Skeletal muscle tissue (tissue), 4 donors: Measurements from ENCODE around the gene FGF12. TPM values are rescaled to one million over a fixed set of nuclear protein-coding genes. Genes with fewer than 3 reads are reported as not detected.

Source experiments
- H3K27ac ChIP-seq: one replicate; pipeline ENCODE4 v1.7.0; 2013; ENCODE audit warnings: mild to moderate bottlenecking, low read depth, low read length, inconsistent platforms
- H3K27me3 ChIP-seq, 3 donors: one replicate each; pipeline ENCODE4 v1.7.0; 2013; ENCODE audit warnings: low read length in 3 of 3; ENCODE audit not compliant: control insufficient read depth in 3 of 3, insufficient read depth in 3 of 3
- H3K36me3 ChIP-seq, 3 donors: one replicate each; pipeline ENCODE4 v1.7.0; 2013; ENCODE audit warnings: low read length in 3 of 3; ENCODE audit not compliant: control insufficient read depth in 3 of 3, insufficient read depth in 3 of 3
- H3K4me1 ChIP-seq, 3 donors: one replicate each; pipeline ENCODE4 v1.7.0; 2013; ENCODE audit warnings: low read length in 3 of 3, mild to moderate bottlenecking in 3 of 3; ENCODE audit not compliant: control insufficient read depth in 3 of 3, insufficient read depth in 3 of 3
- H3K4me3 ChIP-seq, 3 donors: one replicate each; pipeline ENCODE4 v1.7.0; 2013; ENCODE audit warnings: low read length in 3 of 3
- H3K9ac ChIP-seq, 3 donors: one replicate each; pipeline ENCODE4 v1.7.0; 2013; ENCODE audit warnings: low read length in 3 of 3, mild to moderate bottlenecking in 3 of 3, moderate library complexity in 2 of 3, low read depth in 1 of 3
- H3K9me3 ChIP-seq, 3 donors: one replicate each; pipeline ENCODE4 v1.7.0; 2013; ENCODE audit warnings: low read length in 3 of 3; ENCODE audit not compliant: control insufficient read depth in 3 of 3
- total RNA-seq: library from RNA; depleted of rRNA; stranded (reverse); fragments of >200 nt; gene quantifications from one replicate; pipeline ENCODE4 v1.2.3, GENCODE V29; 2014
- donor health status: Osteomylitis.

The FGF12 gene
- total RNA-seq, 1 donor from 2014 or later, result 2.1 TPM

GRCh38 chr3:192515664-192516045, 211.7 kb downstream of the FGF12 start:
- H3K4me3 ChIP-seq, result peak overlapping the region; percentile 45 to 65 (median 52)
- no peak overlapping the region for H3K9ac ChIP-seq
- H3K4me1 ChIP-seq, result peaks cover 3 to 10% (median 7%) of the 10 kb centered on the region in 3 donors
- no peaks in the 10 kb centered on the region for H3K36me3 ChIP-seq
- H3K27ac ChIP-seq, result no peak overlapping the region
- peaks cover 20 to 28% (median 20%) of the 10 kb centered on the region in 3 donors for H3K27me3 ChIP-seq
- H3K9me3 ChIP-seq, result no peaks in the 10 kb centered on the region

DNA sequence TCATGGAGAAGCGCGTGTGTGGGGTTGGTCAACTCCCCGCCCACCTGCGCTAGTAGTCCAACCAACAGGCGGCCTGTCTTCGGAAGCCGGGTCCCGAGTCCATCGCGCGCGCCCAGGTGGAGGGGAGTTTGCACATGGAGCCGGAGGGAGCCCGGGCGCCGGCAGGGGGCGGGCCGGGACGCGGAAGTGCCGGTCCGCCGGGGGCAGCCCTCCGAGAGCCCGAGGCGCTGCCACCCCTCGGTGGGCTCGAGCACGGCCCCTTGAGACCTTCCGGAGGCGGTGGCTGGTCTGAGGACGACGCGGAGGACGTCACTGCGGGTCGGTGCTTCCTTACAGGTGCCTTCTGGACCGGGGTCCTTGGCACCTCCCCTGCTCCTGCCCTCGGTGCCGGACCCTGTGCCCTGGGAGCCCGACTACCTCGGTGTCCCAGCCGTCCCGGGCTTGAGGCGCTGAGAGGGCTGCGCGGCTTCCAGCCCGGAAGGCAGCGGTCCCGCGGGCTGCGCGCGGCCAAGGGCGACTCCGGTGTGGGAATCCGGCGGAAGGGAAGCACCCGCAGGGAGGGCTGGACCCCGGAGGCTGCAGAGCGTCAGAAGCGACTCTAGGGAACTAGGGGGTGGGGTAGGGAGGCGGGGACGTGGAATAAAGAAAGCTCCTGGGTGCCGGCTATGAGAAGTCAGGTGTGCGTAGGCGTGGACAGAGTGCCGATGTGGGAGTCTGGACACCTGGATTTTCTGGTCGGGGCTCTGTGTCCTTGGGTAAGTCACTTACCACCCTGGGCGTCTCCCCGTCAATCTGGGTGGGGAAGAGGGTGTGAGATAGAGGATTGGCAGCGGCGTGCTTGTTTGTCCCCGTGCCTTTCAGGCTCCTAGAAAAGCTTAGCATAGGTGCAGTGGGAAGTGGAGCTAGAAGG, 212.3 kb downstream of the FGF12 start:
- Histone ChIP-seq H3K27ac (no peak overlapping the region), H3K9ac (peak overlapping the region in 1 of 3 donors; percentile 33)

DNA sequence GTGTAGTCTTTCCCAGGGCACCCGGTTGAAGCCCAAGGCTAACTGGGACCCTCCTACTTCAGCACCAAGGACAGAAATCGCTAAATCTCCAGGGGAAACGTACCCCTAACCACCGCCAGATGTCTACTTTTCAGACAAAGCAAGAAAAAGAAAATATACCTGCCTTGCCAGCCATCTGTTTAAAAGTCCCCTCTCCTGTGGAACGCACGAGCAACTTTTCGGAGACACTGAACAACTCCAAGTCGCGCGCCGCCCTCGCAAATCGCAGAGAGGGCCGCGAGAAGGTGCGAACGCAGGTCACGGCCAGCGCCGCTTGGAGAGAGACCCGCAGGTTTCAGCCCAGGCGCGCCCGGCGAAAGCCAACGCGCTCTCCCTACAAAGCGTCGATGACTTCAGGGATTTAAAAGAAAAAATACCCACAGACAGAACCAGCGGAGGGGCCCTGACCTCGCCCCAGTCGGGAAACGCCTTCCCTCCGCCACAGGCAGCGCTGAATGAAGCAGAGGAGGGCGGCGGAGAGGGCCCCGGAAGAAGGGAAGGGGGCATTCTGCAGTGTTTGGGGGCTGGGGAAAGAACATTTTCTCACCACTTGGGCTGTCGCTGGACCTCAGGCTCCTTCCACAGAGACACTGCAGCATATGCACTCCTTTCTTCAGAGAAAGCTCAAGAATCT, 213.1 kb downstream of the FGF12 start:
- Histone ChIP-seq H3K4me1 (peaks cover 3 to 10% (median 7%) of the 10 kb centered on the region in 3 donors), H3K9me3 (peaks cover 0 to 4% (median 0%) of the 10 kb centered on the region in 3 donors), H3K27me3 (peaks cover 20 to 28% (median 20%) of the 10 kb centered on the region in 3 donors), H3K4me3 (peak overlapping the region; percentile 49 to 65 (median 52)), H3K9ac (no peak overlapping the region), H3K36me3 (no peaks in the 10 kb centered on the region), H3K27ac (no peak overlapping the region)

More for the DNA sequence above, 212.3 kb downstream of the FGF12 start:
- Histone ChIP-seq H3K27me3 (peaks cover 20 to 28% (median 20%) of the 10 kb centered on the region in 3 donors), H3K9me3 (peaks cover 0 to 4% (median 0%) of the 10 kb centered on the region in 3 donors), H3K36me3 (no peaks in the 10 kb centered on the region), H3K4me3 (peak overlapping the region; percentile 49 to 65 (median 52)), H3K4me1 (peaks cover 3 to 10% (median 7%) of the 10 kb centered on the region in 3 donors)

GRCh38 chr3:192505731-192506130, 221.6 kb downstream of the FGF12 start:
- no peak overlapping the region for H3K9ac ChIP-seq
- H3K27me3 ChIP-seq, result no peaks in the 10 kb centered on the region
- no peak overlapping the region for H3K4me3 ChIP-seq
- no peaks in the 10 kb centered on the region for H3K4me1 ChIP-seq
- H3K9me3 ChIP-seq, result peaks cover 0 to 4% (median 0%) of the 10 kb centered on the region in 3 donors
- H3K36me3 ChIP-seq, result no peaks in the 10 kb centered on the region
- H3K27ac ChIP-seq, result no peak overlapping the region

- no peaks in the 10 kb centered on the region for H3K4me1 ChIP-seq
- H3K27ac ChIP-seq, result no peak overlapping the region
- H3K9ac ChIP-seq, result no peak overlapping the region
- H3K9me3 ChIP-seq, result no peaks in the 10 kb centered on the region
- no peak overlapping the region for H3K4me3 ChIP-seq
- H3K27me3 ChIP-seq, result no peaks in the 10 kb centered on the region
- H3K36me3 ChIP-seq, result no peaks in the 10 kb centered on the region
Measured at GRCh38 chr3:192501401-192501800, 225.9 kb downstream of the FGF12 start.

DNA sequence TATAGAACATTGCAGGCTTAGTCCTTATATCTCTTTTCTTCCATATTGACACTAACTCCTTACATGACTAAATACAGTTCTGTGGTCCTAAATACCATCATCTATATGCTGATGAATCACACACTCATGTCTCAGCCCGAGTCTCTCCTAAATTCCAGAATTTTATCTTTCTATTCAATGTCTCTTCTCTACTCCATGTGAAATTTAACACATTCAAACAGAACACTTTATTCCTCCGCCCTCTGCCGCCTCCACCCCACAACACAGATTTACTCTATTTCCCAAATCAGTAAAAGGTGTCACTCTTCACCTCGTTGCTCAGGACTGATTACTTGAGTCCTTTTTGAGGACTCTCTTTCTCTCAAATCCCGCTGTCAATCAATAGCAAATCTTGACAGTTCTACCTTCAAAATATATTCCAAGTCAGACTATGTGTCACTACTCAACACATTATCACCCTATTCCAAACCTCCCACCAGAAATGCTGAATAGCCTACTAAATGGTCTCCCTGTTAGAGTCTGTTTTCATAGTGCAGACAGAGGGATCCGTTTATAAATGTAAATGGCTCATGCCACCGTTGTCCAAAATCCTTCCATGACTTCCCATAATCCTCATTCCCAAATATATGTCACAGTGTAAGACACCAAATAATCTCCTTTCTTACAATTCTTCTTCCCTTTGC, 230.3 kb downstream of the FGF12 start:
- H3K9ac ChIP-seq, result no peak overlapping the region
- H3K9me3 ChIP-seq, result no peaks in the 10 kb centered on the region
- no peaks in the 10 kb centered on the region for H3K27me3 ChIP-seq
- no peaks in the 10 kb centered on the region for H3K4me1 ChIP-seq
- H3K27ac ChIP-seq, result no peak overlapping the region
- H3K36me3 ChIP-seq, result no peaks in the 10 kb centered on the region
- H3K4me3 ChIP-seq, result no peak overlapping the region

DNA sequence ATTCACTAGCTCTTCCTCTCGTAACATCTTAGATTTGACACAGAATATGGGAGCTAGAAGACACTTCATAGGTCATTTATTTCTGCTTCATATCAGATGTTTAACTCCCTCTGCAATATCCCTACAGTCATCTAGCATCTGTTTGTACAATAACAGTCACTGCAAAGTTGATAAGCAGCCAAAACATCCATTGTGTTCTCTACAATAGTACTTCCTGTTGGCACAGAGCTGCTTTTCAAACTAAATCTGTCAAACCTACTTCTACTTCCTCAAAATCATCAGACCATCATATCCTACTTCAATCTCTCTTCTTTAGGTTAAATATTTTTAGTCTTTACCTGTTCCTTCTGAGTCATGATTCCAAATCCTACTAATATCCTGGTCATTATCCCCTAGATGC, 233.2 kb downstream of the FGF12 start:
- H3K4me1 ChIP-seq, result no peaks in the 10 kb centered on the region
- H3K36me3 ChIP-seq, result no peaks in the 10 kb centered on the region
- no peak overlapping the region for H3K27ac ChIP-seq
- no peak overlapping the region for H3K9ac ChIP-seq
- H3K4me3 ChIP-seq, result no peak overlapping the region
- no peaks in the 10 kb centered on the region for H3K27me3 ChIP-seq
- no peaks in the 10 kb centered on the region for H3K9me3 ChIP-seq

- no peak overlapping the region for H3K9ac ChIP-seq
- no peaks in the 10 kb centered on the region for H3K36me3 ChIP-seq
- H3K4me1 ChIP-seq, result no peaks in the 10 kb centered on the region
- H3K9me3 ChIP-seq, result no peaks in the 10 kb centered on the region
- no peak overlapping the region for H3K4me3 ChIP-seq
- H3K27ac ChIP-seq, result no peak overlapping the region
- no peaks in the 10 kb centered on the region for H3K27me3 ChIP-seq
Measured at GRCh38 chr3:192490720-192491119, 236.6 kb downstream of the FGF12 start.

DNA sequence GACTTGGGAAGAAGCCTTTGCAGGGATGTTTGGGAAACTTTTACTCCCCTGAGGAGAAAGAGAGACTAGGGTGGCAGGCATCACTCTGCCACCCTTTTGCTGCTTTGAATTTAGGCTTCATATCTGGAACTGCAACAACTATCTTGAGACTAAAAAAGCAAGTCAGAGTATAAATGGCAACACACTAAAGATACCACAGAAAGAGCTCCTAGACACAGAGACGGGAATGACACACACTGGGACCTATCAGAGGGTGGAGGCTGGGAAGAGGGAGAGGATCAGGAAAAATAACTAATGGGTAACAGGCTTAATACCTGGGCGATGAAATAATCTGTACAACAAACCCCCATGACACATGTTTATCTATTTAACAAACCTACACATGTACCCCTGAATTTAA, 237.8 kb downstream of the FGF12 start:
- no peak overlapping the region for H3K9ac ChIP-seq
- H3K9me3 ChIP-seq, result no peaks in the 10 kb centered on the region
- no peak overlapping the region for H3K27ac ChIP-seq
- H3K4me3 ChIP-seq, result no peak overlapping the region
- no peaks in the 10 kb centered on the region for H3K4me1 ChIP-seq
- no peaks in the 10 kb centered on the region for H3K27me3 ChIP-seq
- no peaks in the 10 kb centered on the region for H3K36me3 ChIP-seq
